Body of pancreas (tissue), 4 donors: ENCODE results near the gene ST6GAL1. TPM values are rescaled to one million over a fixed set of nuclear protein-coding genes. Genes with fewer than 3 reads are reported as not detected.

Source experiments
- ATAC-seq: fragments of 150-250 bp; one replicate; pipeline ENCODE4 v1.9.1; 2016
- DNase-seq, 4 donors: peaks; one replicate each; pipeline ENCODE4 v3.0.0-alpha.2; 2019
- H3K27ac ChIP-seq, 4 donors: fragments of 200-600 bp; sonication (generic); 1 replicate in 3 of 4; 2 replicates in 1 of 4; pipeline versions ENCODE4 v1.5.1 to v1.6.1; 2016 to 2019; ENCODE audit warnings: mild to moderate bottlenecking in 1 of 4, mixed read lengths in 1 of 4, moderate library complexity in 1 of 4
- H3K27me3 ChIP-seq, 2 donors: fragments of 200-600 bp; sonication (generic); one replicate each; pipeline ENCODE4 v1.6.0; 2016; ENCODE audit warnings: mild to moderate bottlenecking in 1 of 2
- H3K36me3 ChIP-seq, 2 donors: fragments of 200-600 bp; sonication (generic); replicated peaks in 1 of 2; 2 replicates each; pipeline ENCODE4 v1.5.1; 2016; ENCODE audit warnings: low read depth in 2 of 2; ENCODE audit not compliant: insufficient read depth in 1 of 2
- H3K4me1 ChIP-seq: fragments of 200-600 bp; sonication (generic); one replicate; pipeline ENCODE4 v1.6.0; 2016
- H3K4me3 ChIP-seq, 2 donors: fragments of 200-600 bp; sonication (generic); 1 replicate in 1 of 2; 2 replicates in 1 of 2; pipeline ENCODE4 v1.5.1; 2016 to 2019
- H3K9me3 ChIP-seq, 3 donors: fragments of 200-600 bp; sonication (generic); 1 replicate in 2 of 3; 2 replicates in 1 of 3; pipeline ENCODE4 v1.5.1; 2016
- POLR2A ChIP-seq, 3 donors: fragments of 450-650 bp; IDR thresholded peaks; one replicate each; pipeline ENCODE4 v1.6.1; 2016; ENCODE audit warnings: antibody characterized with exemption in 3 of 3, mild to moderate bottlenecking in 2 of 3
- WGBS, 2 donors: methylation state at CpG; one replicate each; pipeline ENCODE4 v1.1.5; 2017; 5-methylcytosine and 5-hydroxymethylcytosine counted together
- intact Hi-C: fragments of 100-400 bp; cut with DNase I; formaldehyde crosslinking; loops from one replicate; pipeline ENCODE4 v1.15.1; 2023
- total RNA-seq, 2 donors: library from RNA; depleted of rRNA; stranded (reverse); fragments of >200 nt; gene quantifications; one replicate each; pipeline ENCODE4 v1.1.0, GENCODE V29; 2016
- TF ChIP-seq, protein P1 (sequence below), 7 experiments: fragments of 450-650 bp in 4 of 7; fragments of 200-600 bp in 3 of 7; sonication (generic) in 3 of 7; IDR thresholded peaks; one replicate each; pipeline ENCODE4 v1.5.1; 2016 to 2019; ENCODE audit warnings: antibody characterized with exemption in 7 of 7

Gene ST6GAL1
- total RNA-seq, 2 donors from 2014 or later, result 10.2 to 12.2 TPM

DNA sequence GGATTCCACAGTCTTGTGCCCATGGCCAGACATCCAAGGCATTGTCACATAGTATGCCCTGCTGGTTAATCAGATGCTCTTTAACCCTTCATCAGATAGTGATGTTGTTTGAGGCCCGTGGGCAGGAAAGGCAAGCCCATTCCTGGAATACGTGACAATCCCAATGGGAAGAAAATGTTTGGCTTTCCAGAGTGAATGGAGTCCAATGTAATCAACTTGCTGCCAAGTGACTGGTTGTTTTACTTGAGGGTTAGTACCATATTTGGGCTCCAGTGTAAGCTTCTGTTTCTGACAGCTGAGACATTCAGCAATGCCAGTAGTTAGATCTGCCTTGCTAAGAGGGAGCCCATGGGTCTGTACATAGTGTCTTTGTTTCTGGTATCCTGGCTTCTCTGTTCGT, 177.7 kb downstream of the ST6GAL1 start:
- ATAC-seq, result no peak

DNA sequence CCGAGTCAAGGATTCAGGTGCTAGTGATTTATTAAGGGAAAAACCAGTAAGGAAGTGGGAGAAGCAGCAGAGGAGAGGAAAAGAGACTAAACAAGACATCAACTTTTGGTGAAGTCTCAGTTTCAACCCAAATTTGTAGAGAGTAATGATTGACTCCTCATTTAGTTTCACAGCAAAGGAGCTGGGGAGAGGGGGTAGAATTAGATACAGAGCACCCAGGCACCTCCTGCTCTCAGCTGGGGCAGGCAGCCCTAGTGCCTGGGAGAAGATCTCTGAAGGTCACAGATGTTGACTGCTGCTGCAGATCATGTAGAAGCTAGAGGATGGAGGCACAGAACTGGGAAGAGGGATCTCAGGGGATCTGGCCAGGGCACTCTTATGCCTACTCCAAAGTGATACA, 179.8 kb downstream of the ST6GAL1 start:
- Histone ChIP-seq H3K27me3 (no peaks in the 10 kb centered on the region), H3K4me1 (no peaks in the 10 kb centered on the region), H3K4me3 (no peak overlapping the region), H3K9me3 (no peaks in the 10 kb centered on the region), H3K36me3 (no peaks in the 10 kb centered on the region), H3K27ac (no peak overlapping the region)
- 41 to 53% methylated on average over 1 of the region's 1 CpG for WGBS, 2 donors
- TF ChIP-seq, protein P1, sequence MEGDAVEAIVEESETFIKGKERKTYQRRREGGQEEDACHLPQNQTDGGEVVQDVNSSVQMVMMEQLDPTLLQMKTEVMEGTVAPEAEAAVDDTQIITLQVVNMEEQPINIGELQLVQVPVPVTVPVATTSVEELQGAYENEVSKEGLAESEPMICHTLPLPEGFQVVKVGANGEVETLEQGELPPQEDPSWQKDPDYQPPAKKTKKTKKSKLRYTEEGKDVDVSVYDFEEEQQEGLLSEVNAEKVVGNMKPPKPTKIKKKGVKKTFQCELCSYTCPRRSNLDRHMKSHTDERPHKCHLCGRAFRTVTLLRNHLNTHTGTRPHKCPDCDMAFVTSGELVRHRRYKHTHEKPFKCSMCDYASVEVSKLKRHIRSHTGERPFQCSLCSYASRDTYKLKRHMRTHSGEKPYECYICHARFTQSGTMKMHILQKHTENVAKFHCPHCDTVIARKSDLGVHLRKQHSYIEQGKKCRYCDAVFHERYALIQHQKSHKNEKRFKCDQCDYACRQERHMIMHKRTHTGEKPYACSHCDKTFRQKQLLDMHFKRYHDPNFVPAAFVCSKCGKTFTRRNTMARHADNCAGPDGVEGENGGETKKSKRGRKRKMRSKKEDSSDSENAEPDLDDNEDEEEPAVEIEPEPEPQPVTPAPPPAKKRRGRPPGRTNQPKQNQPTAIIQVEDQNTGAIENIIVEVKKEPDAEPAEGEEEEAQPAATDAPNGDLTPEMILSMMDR (IDR thresholded peaks at IDR 0.05), result no peak
- TF ChIP-seq POLR2A (IDR thresholded peaks at IDR 0.05), result no peak
- no peak for DNase-seq
- ATAC-seq, result no peak
- intact Hi-C loops, result loop anchor here (10.0 kb wide), 1 partner anchor 55 kb away; no protein-coding TSS in a partner anchor

More for the DNA sequence above, 177.7 kb downstream of the ST6GAL1 start:
- no peaks in the 10 kb centered on the region for H3K36me3 ChIP-seq
- no peaks in the 10 kb centered on the region for H3K9me3 ChIP-seq
- no peak overlapping the region for H3K4me3 ChIP-seq
- intact Hi-C loops, result no loop called here
- H3K27me3 ChIP-seq, result no peaks in the 10 kb centered on the region
- 59 to 71% methylated on average over 3 of the region's 3 CpGs for WGBS, 2 donors
- H3K27ac ChIP-seq, result no peak overlapping the region
- no peaks in the 10 kb centered on the region for H3K4me1 ChIP-seq
- TF ChIP-seq, protein P1 (IDR thresholded peaks at IDR 0.05), result no peak
- no peak for TF ChIP-seq POLR2A (IDR thresholded peaks at IDR 0.05)
- no peak for DNase-seq

DNA sequence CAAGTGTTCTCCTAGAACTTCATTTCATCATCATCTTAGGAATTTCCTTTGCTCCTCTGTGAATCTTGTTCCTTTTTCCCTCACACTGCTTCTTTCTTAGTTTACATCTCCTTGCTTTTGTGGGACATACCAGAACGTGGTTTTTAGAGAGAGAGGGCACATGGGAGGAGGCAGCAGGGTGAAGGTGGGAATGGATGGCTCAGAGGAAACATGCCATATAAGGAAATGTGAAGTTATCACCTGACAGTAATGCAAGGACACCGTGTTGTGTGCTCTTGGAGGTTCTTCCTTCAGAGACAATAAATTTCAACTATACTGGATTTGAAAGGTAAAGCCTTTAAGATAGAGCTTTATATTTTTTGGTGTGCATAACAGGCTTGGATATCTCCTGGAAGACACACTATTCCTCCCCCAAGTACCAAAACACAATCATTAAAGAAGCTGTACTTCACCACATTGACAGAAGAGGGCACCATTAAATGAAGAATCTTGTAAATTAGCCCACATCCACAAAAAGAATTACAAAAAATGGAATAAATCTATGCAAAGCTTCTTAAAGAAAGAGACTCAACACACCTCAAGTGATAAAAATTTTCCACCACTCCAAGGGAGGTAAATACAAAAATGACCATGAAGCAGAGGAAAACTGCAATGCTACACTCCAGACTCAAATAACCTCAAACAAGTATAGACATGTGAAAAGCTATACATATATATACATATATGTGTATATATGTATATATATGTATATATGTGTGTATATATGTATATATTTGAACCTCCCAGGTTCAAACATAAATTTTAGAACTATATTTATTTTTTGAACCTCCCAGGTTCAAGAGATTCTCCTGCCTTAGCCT, 182.8 kb downstream of the ST6GAL1 start:
- Histone ChIP-seq H3K27ac (no peak overlapping the region), H3K4me3 (no peak overlapping the region), H3K9me3 (no peaks in the 10 kb centered on the region), H3K4me1 (no peaks in the 10 kb centered on the region), H3K36me3 (no peaks in the 10 kb centered on the region), H3K27me3 (no peaks in the 10 kb centered on the region)
- intact Hi-C loops, result loop anchor here (10.0 kb wide), 1 partner anchor 52 kb away; no protein-coding TSS in a partner anchor
- TF ChIP-seq, protein P1 (IDR thresholded peaks at IDR 0.05), result peak in 6 of 7 experiments; percentile 38 to 54 (median 47)
- no peak for TF ChIP-seq POLR2A (IDR thresholded peaks at IDR 0.05)
- no peak for ATAC-seq
- 25 to 27% methylated on average over 2 of the region's 2 CpGs for WGBS, 2 donors
- DNase-seq, result no peak

DNA sequence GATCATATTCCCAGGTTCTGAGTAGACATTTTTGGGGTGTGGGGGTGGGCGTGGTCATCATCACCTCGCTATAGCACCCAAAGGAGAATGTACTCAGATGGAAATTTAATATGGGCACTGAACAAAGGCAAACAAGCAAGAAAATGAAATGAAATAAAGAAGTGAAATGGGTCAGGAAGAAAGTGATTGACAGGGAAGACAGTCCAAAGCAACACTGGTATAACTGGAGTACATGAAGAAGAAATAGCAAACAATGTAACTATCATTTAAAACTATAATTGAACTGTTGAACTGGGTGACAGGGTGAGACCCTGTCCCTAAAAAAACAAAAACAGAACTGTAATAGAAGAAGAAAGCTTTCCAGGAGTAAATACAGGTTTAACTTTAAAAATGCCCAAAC, 184.2 kb downstream of the ST6GAL1 start:
- H3K27ac ChIP-seq, result no peak overlapping the region
- H3K4me1 ChIP-seq, result no peaks in the 10 kb centered on the region
- H3K36me3 ChIP-seq, result no peaks in the 10 kb centered on the region
- DNase-seq (no peak), ATAC-seq (no peak)
- TF ChIP-seq POLR2A (IDR thresholded peaks at IDR 0.05), result no peak
- TF ChIP-seq, protein P1 (IDR thresholded peaks at IDR 0.05), result no peak
- intact Hi-C loops, result loop anchor here (10.0 kb wide), 1 partner anchor 50 kb away; no protein-coding TSS in a partner anchor
- H3K9me3 ChIP-seq, result no peaks in the 10 kb centered on the region
- H3K27me3 ChIP-seq, result no peaks in the 10 kb centered on the region
- 71 to 74% methylated on average over 2 of the region's 2 CpGs for WGBS, 2 donors
- H3K4me3 ChIP-seq, result no peak overlapping the region
